Measurements from ENCODE around the gene ASIC4. TPM values are rescaled to one million over a fixed set of nuclear protein-coding genes. Genes with fewer than 3 reads are reported as not detected.

ASIC4 gene
- total RNA-seq, 1 donor from 2014 or later = not detected

GRCh38 chr2:219539926-219540678, 25.8 kb downstream of the ASIC4 start:
- DNase-seq (ENCODE audit: low spot score) = no peak
- Mint-ChIP-seq H3K36me3 (ENCODE audit: low read depth) (peaks cover 15% of the 10 kb centered on the region), H3K4me3 (ENCODE audit: low read depth) (no peak overlapping the region), H3K9me3 (no peaks in the 10 kb centered on the region), H3K27ac (no peak overlapping the region), H3K27me3 (ENCODE audit: low read depth) (peaks cover 10% of the 10 kb centered on the region), H3K4me1 (ENCODE audit: low read depth) (peaks cover 11% of the 10 kb centered on the region)
- intact Hi-C loops (cut with micrococcal nuclease) = loop anchor here (10.0 kb wide), 1 partner anchor 365 kb away; the partner anchor contains the start of genes CNPPD1, RETREG2 and SLC23A3

GRCh38 chr2:219540784-219541504, 26.7 kb downstream of the ASIC4 start:
- Mint-ChIP-seq H3K27me3 (ENCODE audit: low read depth) (peaks cover 11% of the 10 kb centered on the region), H3K4me3 (ENCODE audit: low read depth) (peak overlapping the region; percentile 26), H3K27ac (no peak overlapping the region), H3K4me1 (ENCODE audit: low read depth) (peaks cover 11% of the 10 kb centered on the region), H3K9me3 (no peaks in the 10 kb centered on the region), H3K36me3 (ENCODE audit: low read depth) (peaks cover 15% of the 10 kb centered on the region)
- DNase-seq (ENCODE audit: low spot score) = no peak
- intact Hi-C loops (cut with micrococcal nuclease) = loop anchor here (1.0 to 10.0 kb wide), 4 partner anchors 43 to 366 kb away; partner anchors contain the start of genes CNPPD1, GMPPA, RETREG2 and SLC23A3

GRCh38 chr2:219541611-219542180, 27.4 kb downstream of the ASIC4 start:
- Mint-ChIP-seq H3K27ac (no peak overlapping the region), H3K4me3 (ENCODE audit: low read depth) (peak overlapping the region; percentile 91), H3K9me3 (no peaks in the 10 kb centered on the region), H3K4me1 (ENCODE audit: low read depth) (peaks cover 11% of the 10 kb centered on the region), H3K36me3 (ENCODE audit: low read depth) (peaks cover 15% of the 10 kb centered on the region), H3K27me3 (ENCODE audit: low read depth) (peaks cover 16% of the 10 kb centered on the region)
- intact Hi-C loops (cut with micrococcal nuclease) = loop anchor here (1.0 to 10.0 kb wide), 5 partner anchors 17 to 367 kb away; partner anchors contain the start of genes CNPPD1, GMPPA, RETREG2 and SLC23A3
- peak; percentile 84 for DNase-seq (ENCODE audit: low spot score)

- Mint-ChIP-seq H3K4me3 (ENCODE audit: low read depth) (peak overlapping the region; percentile 91), H3K4me1 (ENCODE audit: low read depth) (peaks cover 11% of the 10 kb centered on the region), H3K36me3 (ENCODE audit: low read depth) (peaks cover 15% of the 10 kb centered on the region), H3K27me3 (ENCODE audit: low read depth) (peaks cover 16% of the 10 kb centered on the region), H3K9me3 (no peaks in the 10 kb centered on the region), H3K27ac (peak overlapping the region; percentile 19)
- no peak for DNase-seq (ENCODE audit: low spot score)
- intact Hi-C loops (cut with micrococcal nuclease) = loop anchor here (1.0 to 10.0 kb wide), 5 partner anchors 9 to 368 kb away; partner anchors contain the start of genes CNPPD1, RETREG2, SLC23A3 and STK11IP
These were observed 28.8 kb downstream of the ASIC4 start for GRCh38 chr2:219542931-219543595.

GRCh38 chr2:219543596-219544358, 29.5 kb downstream of the ASIC4 start, which contains the start of the genes CHPF and TMEM198:
TSS of gene CHPF (minus strand) at chr2:219543809. CDS start at chr2:219543538, 271 bp downstream.
TSS of gene TMEM198 (plus strand) at chr2:219544028. CDS start at chr2:219544728, 700 bp downstream.
- peaks cover 11% of the 10 kb centered on the region for H3K36me3 Mint-ChIP-seq (ENCODE audit: low read depth)
- no peaks in the 10 kb centered on the region for H3K9me3 Mint-ChIP-seq
- peak within 1 kb of the TSS; percentile 91 for H3K4me3 Mint-ChIP-seq (ENCODE audit: low read depth)
- H3K27ac Mint-ChIP-seq = peak within 1 kb of the TSS; percentile 71
- peak; percentile 93 for DNase-seq (ENCODE audit: low spot score)
- H3K27me3 Mint-ChIP-seq (ENCODE audit: low read depth) = peaks cover 16% of the 10 kb centered on the region
- intact Hi-C loops (cut with micrococcal nuclease) = loop anchor here (1.0 to 10.0 kb wide), 5 partner anchors 9 to 369 kb away; partner anchors contain the start of genes CNPPD1, RETREG2, SLC23A3 and STK11IP
- peaks cover 11% of the 10 kb centered on the region for H3K4me1 Mint-ChIP-seq (ENCODE audit: low read depth)

GRCh38 chr2:219544567-219544966, 30.3 kb downstream of the ASIC4 start:
- Mint-ChIP-seq H3K27ac (no peak overlapping the region), H3K27me3 (ENCODE audit: low read depth) (peaks cover 16% of the 10 kb centered on the region), H3K36me3 (ENCODE audit: low read depth) (peaks cover 11% of the 10 kb centered on the region), H3K4me3 (ENCODE audit: low read depth) (peak overlapping the region; percentile 78), H3K4me1 (ENCODE audit: low read depth) (peaks cover 11% of the 10 kb centered on the region), H3K9me3 (no peaks in the 10 kb centered on the region)
- intact Hi-C loops (cut with micrococcal nuclease) = loop anchor here (10.0 kb wide), 1 partner anchor 370 kb away; the partner anchor contains the start of genes CNPPD1, RETREG2 and SLC23A3
- DNase-seq (ENCODE audit: low spot score) = no peak

- peaks cover 11% of the 10 kb centered on the region for H3K4me1 Mint-ChIP-seq (ENCODE audit: low read depth)
- H3K27ac Mint-ChIP-seq = no peak overlapping the region
- intact Hi-C loops (cut with micrococcal nuclease) = loop anchor here (10.0 kb wide), 1 partner anchor 371 kb away; the partner anchor contains the start of genes CNPPD1, RETREG2 and SLC23A3
These were observed 31.1 kb downstream of the ASIC4 start for GRCh38 chr2:219545295-219545942.

GRCh38 chr2:219545943-219546352, 31.7 kb downstream of the ASIC4 start:
- H3K27me3 Mint-ChIP-seq (ENCODE audit: low read depth) = peaks cover 21% of the 10 kb centered on the region
- intact Hi-C loops (cut with micrococcal nuclease) = loop anchor here (10.0 kb wide), 1 partner anchor 371 kb away; the partner anchor contains the start of genes CNPPD1, RETREG2 and SLC23A3
- no peak for DNase-seq (ENCODE audit: low spot score)
- H3K27ac Mint-ChIP-seq = no peak overlapping the region
- no peaks in the 10 kb centered on the region for H3K9me3 Mint-ChIP-seq
- peaks cover 6% of the 10 kb centered on the region for H3K36me3 Mint-ChIP-seq (ENCODE audit: low read depth)
- H3K4me1 Mint-ChIP-seq (ENCODE audit: low read depth) = peaks cover 11% of the 10 kb centered on the region
- peak overlapping the region; percentile 3 for H3K4me3 Mint-ChIP-seq (ENCODE audit: low read depth)

More at GRCh38 chr2:219545295-219545942, 31.1 kb downstream of the ASIC4 start:
- Mint-ChIP-seq H3K36me3 (ENCODE audit: low read depth) (peaks cover 11% of the 10 kb centered on the region), H3K27me3 (ENCODE audit: low read depth) (peaks cover 17% of the 10 kb centered on the region), H3K4me3 (ENCODE audit: low read depth) (no peak overlapping the region), H3K9me3 (no peaks in the 10 kb centered on the region)
- DNase-seq (ENCODE audit: low spot score) = no peak

GRCh38 chr2:219547621-219548020, 33.3 kb downstream of the ASIC4 start:
- Mint-ChIP-seq H3K9me3 (no peaks in the 10 kb centered on the region), H3K36me3 (ENCODE audit: low read depth) (no peaks in the 10 kb centered on the region), H3K27ac (no peak overlapping the region), H3K4me3 (ENCODE audit: low read depth) (no peak overlapping the region), H3K4me1 (ENCODE audit: low read depth) (peaks cover 8% of the 10 kb centered on the region), H3K27me3 (ENCODE audit: low read depth) (peaks cover 26% of the 10 kb centered on the region)
- no peak for DNase-seq (ENCODE audit: low spot score)
- intact Hi-C loops (cut with micrococcal nuclease) = loop anchor here (10.0 kb wide), 1 partner anchor 373 kb away; the partner anchor contains the start of genes CNPPD1, RETREG2 and SLC23A3

- intact Hi-C loops (cut with micrococcal nuclease) = loop anchor here (10.0 kb wide), 1 partner anchor 374 kb away; the partner anchor contains the start of genes CNPPD1, RETREG2 and SLC23A3
- H3K4me3 Mint-ChIP-seq (ENCODE audit: low read depth) = no peak overlapping the region
These were observed 34.7 kb downstream of the ASIC4 start for GRCh38 chr2:219548990-219549389.

More at GRCh38 chr2:219548990-219549389, 34.7 kb downstream of the ASIC4 start:
- H3K4me1 Mint-ChIP-seq (ENCODE audit: low read depth) = peaks cover 5% of the 10 kb centered on the region
- no peaks in the 10 kb centered on the region for H3K9me3 Mint-ChIP-seq
- H3K36me3 Mint-ChIP-seq (ENCODE audit: low read depth) = no peaks in the 10 kb centered on the region
- no peak for DNase-seq (ENCODE audit: low spot score)
- H3K27ac Mint-ChIP-seq = no peak overlapping the region
- H3K27me3 Mint-ChIP-seq (ENCODE audit: low read depth) = peaks cover 33% of the 10 kb centered on the region

Data from activated T-helper 2 cell treated with anti-CD3 and anti-CD28 coated beads, Interferon-gamma antibody, Interleukin-2, Interleukin-4, amounts not matched to agents 10 μg/mL and 5 μg/mL and 100 μg/mL, durations not matched to agents 14 hours and 24 hours and 36 hours (primary cell).